Vagina (tissue), 2 donors: ENCODE results near the gene WDR35.

Experiments
- POLR2A ChIP-seq, 2 donors: fragments of 450-650 bp; IDR thresholded peaks; one replicate each; pipeline ENCODE4 v1.6.1; 2017; ENCODE audit warnings: antibody characterized with exemption in 2 of 2, mild to moderate bottlenecking in 2 of 2, moderate library complexity in 2 of 2
- TF ChIP-seq, protein P1 (sequence below), 3 experiments: fragments of 450-650 bp in 2 of 3; fragments of 200-600 bp in 1 of 3; sonication (generic) in 1 of 3; IDR thresholded peaks; one replicate each; pipeline ENCODE4 v1.5.1; 2017 to 2019; ENCODE audit warnings: antibody characterized with exemption in 3 of 3, mild to moderate bottlenecking in 2 of 3, moderate library complexity in 2 of 3

DNA sequence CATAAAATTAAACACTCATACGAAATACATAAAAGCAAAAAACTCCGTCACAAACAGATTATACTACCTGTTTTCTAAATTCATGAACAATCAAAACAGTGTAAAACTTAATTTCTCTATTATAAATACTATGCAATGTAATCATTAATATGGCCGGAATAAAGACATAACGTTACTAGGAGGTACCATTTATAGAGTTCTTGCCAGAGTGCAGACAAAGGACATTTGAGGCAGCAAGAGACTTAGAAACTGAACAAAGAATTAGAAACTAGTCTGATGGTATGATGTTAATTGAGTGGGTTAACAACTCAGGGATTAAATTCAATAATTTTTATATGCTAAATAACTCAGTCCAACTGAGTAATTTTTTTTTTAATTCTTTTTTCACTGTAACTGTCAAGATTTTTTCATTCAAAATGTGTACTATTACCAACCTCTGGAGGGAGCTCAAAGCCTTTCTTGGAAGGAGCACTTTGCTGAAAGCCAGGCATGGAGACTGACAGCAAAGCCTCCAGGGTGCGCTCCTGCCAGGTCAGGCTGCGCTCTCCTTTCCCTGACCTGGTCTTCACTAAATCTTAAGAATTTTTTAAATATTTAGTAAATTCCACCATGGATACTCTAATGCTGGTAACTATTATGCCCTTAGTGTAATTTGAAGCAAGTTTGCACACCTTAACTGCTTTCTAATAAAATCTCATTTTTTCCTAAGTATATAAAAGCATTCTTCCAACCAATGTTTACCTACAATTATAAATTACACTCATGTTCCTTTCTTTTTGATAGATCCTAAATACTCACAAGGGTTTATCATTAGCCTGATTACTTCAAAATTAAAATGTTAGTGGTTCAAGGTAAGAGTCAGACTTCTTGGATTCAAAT, 34.1 kb downstream of the WDR35 start:
- TF ChIP-seq POLR2A (IDR thresholded peaks at IDR 0.05) = no peak
- TF ChIP-seq, protein P1, sequence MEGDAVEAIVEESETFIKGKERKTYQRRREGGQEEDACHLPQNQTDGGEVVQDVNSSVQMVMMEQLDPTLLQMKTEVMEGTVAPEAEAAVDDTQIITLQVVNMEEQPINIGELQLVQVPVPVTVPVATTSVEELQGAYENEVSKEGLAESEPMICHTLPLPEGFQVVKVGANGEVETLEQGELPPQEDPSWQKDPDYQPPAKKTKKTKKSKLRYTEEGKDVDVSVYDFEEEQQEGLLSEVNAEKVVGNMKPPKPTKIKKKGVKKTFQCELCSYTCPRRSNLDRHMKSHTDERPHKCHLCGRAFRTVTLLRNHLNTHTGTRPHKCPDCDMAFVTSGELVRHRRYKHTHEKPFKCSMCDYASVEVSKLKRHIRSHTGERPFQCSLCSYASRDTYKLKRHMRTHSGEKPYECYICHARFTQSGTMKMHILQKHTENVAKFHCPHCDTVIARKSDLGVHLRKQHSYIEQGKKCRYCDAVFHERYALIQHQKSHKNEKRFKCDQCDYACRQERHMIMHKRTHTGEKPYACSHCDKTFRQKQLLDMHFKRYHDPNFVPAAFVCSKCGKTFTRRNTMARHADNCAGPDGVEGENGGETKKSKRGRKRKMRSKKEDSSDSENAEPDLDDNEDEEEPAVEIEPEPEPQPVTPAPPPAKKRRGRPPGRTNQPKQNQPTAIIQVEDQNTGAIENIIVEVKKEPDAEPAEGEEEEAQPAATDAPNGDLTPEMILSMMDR (IDR thresholded peaks at IDR 0.05) = peak; percentile 30 to 57 (median 31)
